GM12878 (cell line): ENCODE data around the gene FBLN5. TPM values are rescaled to one million over a fixed set of nuclear protein-coding genes. Genes with fewer than 3 reads are reported as not detected.

ENCODE experiments used
- ATAC-seq: fragments of 200-7000 bp; cut with Tn5 transposase; 3 replicates; pipeline ENCODE4 v1.9.1; 2020; ENCODE audit warnings: mild to moderate bottlenecking, moderate library complexity
- BruUV-seq: library from RNA; stranded (reverse); fragments of 400-500 nt; replicated peaks from 2 replicates; lab custom pipeline; 2021; lab: Mats Ljungman, UMichigan
- CTCF ChIA-PET: fragments of 300-600 bp; sonication (Branson Sonifier 250); formaldehyde crosslinking; extraction: SDS; loops from one replicate; lab custom pipeline; 2021; ENCODE audit warnings: inconsistent platforms; lab: Yijun Ruan, JAX
- POLR2A ChIA-PET: fragments of 350-600 bp; formaldehyde crosslinking; extraction: SDS; loops from one replicate; lab custom pipeline; 2021; ENCODE audit warnings: inconsistent platforms; lab: Charles Lee
- RAD21 ChIA-PET: fragments of 300-600 bp; sonication (Branson Sonifier 250); formaldehyde crosslinking; loops from one replicate; lab custom pipeline; 2023; ENCODE audit warnings: antibody characterized with exemption; ENCODE audit not compliant: unreplicated experiment; lab: Charles Lee
- SMC1A ChIA-PET: fragments of 300-600 bp; sonication (Branson Sonifier 250); formaldehyde crosslinking; loops from one replicate; lab custom pipeline; 2023; ENCODE audit not compliant: unreplicated experiment, uncharacterized antibody; lab: Charles Lee
- DNase-seq: peaks from one replicate; pipeline ENCODE4 v3.0.0-alpha.2; 2011; ENCODE audit warnings: low read depth, low spot score
- FAIRE-seq: peaks from 3 replicates; lab custom pipeline; 2011; peaks lifted over from hg19 to GRCh38; lab: Jason Lieb, UNC
- H2AFZ ChIP-seq: 2 replicates; pipeline ENCODE4 v1.6.0; 2011; ENCODE audit warnings: low read depth, low read length, control low read depth; ENCODE audit not compliant: control insufficient read depth
- H3K27ac ChIP-seq: 2 replicates; pipeline ENCODE4 v1.5.1; 2011; ENCODE audit warnings: control low read depth; ENCODE audit not compliant: control insufficient read depth, insufficient read depth
- H3K27me3 ChIP-seq, 2 experiments: replicated peaks in 1 of 2; 2 replicates each; pipeline versions ENCODE4 v1.6.0 to v1.6.1; 2011; ENCODE audit warnings: low read length in 1 of 2; ENCODE audit not compliant: control insufficient read depth in 2 of 2, insufficient read depth in 2 of 2
- H3K36me3 ChIP-seq, 2 experiments: 2 replicates each; pipeline ENCODE4 v1.5.1; 2011; ENCODE audit warnings: low read length in 1 of 2; ENCODE audit not compliant: control insufficient read depth in 2 of 2, insufficient read depth in 2 of 2
- H3K4me1 ChIP-seq: 2 replicates; pipeline ENCODE4 v1.6.1; 2011; ENCODE audit warnings: mild to moderate bottlenecking, low read length, moderate library complexity, mixed read lengths; ENCODE audit not compliant: control insufficient read depth, insufficient read depth
- H3K4me2 ChIP-seq: 2 replicates; pipeline ENCODE4 v1.6.0; 2011; ENCODE audit warnings: control low read depth; ENCODE audit not compliant: control insufficient read depth, insufficient read depth
- H3K4me3 ChIP-seq: fragments of 200-600 bp; sonication (generic); 2 replicates; pipeline ENCODE4 v1.5.1; 2016
- H3K79me2 ChIP-seq: 2 replicates; pipeline ENCODE4 v1.6.0; 2011; ENCODE audit warnings: low read length; ENCODE audit not compliant: control insufficient read depth, insufficient read depth
- H3K9ac ChIP-seq: 2 replicates; pipeline ENCODE4 v1.8.0; 2011; ENCODE audit warnings: low read length, control low read depth, mixed read lengths; ENCODE audit not compliant: control insufficient read depth, insufficient read depth
- H3K9me3 ChIP-seq: replicated peaks from 3 replicates; pipeline ENCODE4 v1.5.1; 2011; ENCODE audit warnings: mild to moderate bottlenecking, low read length; ENCODE audit not compliant: control insufficient read depth, insufficient read depth
- H4K20me1 ChIP-seq: 2 replicates; pipeline ENCODE4 v1.6.0; 2011; ENCODE audit not compliant: control insufficient read depth, insufficient read depth
- MEF2B ChIP-seq: fragments of 450-650 bp; IDR thresholded peaks from 2 replicates; pipeline ENCODE4 v1.6.1; 2018; ENCODE audit warnings: mild to moderate bottlenecking, moderate library complexity; ENCODE audit not compliant: partially characterized antibody, poor library complexity, severe bottlenecking
- NFYA ChIP-seq: IDR thresholded peaks from 2 replicates; pipeline ENCODE4 v1.6.1; 2011; ENCODE audit warnings: low read depth, mild to moderate bottlenecking, low read length, improper control_type of control experiment, borderline replicate concordance
- TAF1 ChIP-seq: IDR thresholded peaks from 2 replicates; pipeline ENCODE4 v1.6.1; 2011; ENCODE audit warnings: mild to moderate bottlenecking, low read depth, low read length, borderline replicate concordance
- ZNF24 ChIP-seq: fragments of 450-650 bp; IDR thresholded peaks from 2 replicates; pipeline ENCODE4 v1.6.1; 2017; ENCODE audit warnings: antibody characterized with exemption, mild to moderate bottlenecking
- WGBS: methylation state at CpG from one replicate; pipeline ENCODE4 v1.1.6; 2016; ENCODE audit warnings: low lambda C conversion rate; ENCODE audit not compliant: insufficient replicate concordance, insufficient coverage; ENCODE audit errors: missing lambda C conversion rate; 5-methylcytosine and 5-hydroxymethylcytosine counted together
- in situ Hi-C: fragments of 300-500 bp; cut with MboI; formaldehyde crosslinking; loops from 9 replicates; pipeline ENCODE4 v1.14.3; 2018; ENCODE audit warnings: mixed read lengths
- intact Hi-C: fragments of 100-400 bp; cut with micrococcal nuclease; formaldehyde crosslinking; loops from one replicate; pipeline ENCODE4 v1.14.2; 2022; ENCODE audit not compliant: unreplicated experiment
- polyA plus RNA-seq, 11 experiments: library from polyadenylated mRNA; depleted of rRNA in 4 of 11; unstranded in 6 of 11; stranded (reverse) in 5 of 11; fragments of >200 nt; fragmentation: Nextera tagmentation in 4 of 11; fragmentation: Illumina TruSeq in 1 of 11; extraction: Ambion mirVana in 4 of 11; extraction: Trizol in 1 of 11; gene quantifications; 1 replicate in 1 of 11; 2 replicates in 10 of 11; pipeline versions ENCODE4 v1.2.1 to v1.2.3, GENCODE V29; 2011 to 2016; ENCODE audit warnings: inconsistent platforms in 2 of 11, missing spikeins in 2 of 11, low read depth in 1 of 11
- total RNA-seq, 4 experiments: library from RNA; depleted of rRNA in 3 of 4; stranded (reverse); fragments of >200 nt in 3 of 4; fragmentation: Illumina TruSeq in 1 of 4; extraction: Trizol in 1 of 4; gene quantifications; 2 replicates each; pipeline versions ENCODE4 v1.2.1 to v1.2.3, GENCODE V29; 2013 to 2021
- TF ChIP-seq, protein P1 (sequence below): fragments of 450-650 bp; IDR thresholded peaks from 2 replicates; pipeline ENCODE4 v1.6.1; 2017; ENCODE audit warnings: mild to moderate bottlenecking
- TF ChIP-seq, protein P2 (sequence below): fragments of 150-350 bp; IDR thresholded peaks from 2 replicates; pipeline ENCODE4 v1.6.1; 2014; ENCODE audit warnings: mild to moderate bottlenecking, low read depth, low read length
- TF ChIP-seq, protein P3 (sequence below): IDR thresholded peaks from 2 replicates; pipeline ENCODE4 v1.6.1; 2012; ENCODE audit warnings: low read length, inconsistent platforms
- TF ChIP-seq, protein P4 (sequence below): fragments of 450-650 bp; IDR thresholded peaks from 2 replicates; pipeline ENCODE4 v1.6.1; 2016; ENCODE audit warnings: mild to moderate bottlenecking

Gene FBLN5
- total and polyA plus RNA-seq, 10 of the 15 experiments (the other 5 are each of a cell fraction or from before 2014, with no cell fraction given) = 0.03 to 0.64 (median 0.24) TPM

DNA sequence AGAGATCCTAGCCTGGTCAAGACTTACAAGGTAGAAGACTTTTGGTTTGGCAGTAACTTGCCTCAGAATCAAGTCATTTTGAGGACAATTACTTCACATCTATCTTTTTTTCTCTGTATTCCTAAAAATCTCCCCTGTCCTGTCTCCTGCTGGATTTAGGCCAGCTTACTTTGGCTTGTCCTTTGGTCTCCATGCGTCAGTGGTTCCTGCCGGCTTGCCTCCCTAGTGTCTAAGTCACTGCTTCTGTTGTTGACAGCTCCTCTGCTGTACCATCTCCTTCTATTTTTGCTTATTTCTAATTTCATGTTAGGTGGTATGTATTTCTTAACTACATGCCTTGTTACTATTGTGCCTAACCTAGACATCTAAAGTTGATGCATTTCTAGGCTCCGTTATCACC, 39.7 kb upstream of the FBLN5 start:
- Histone ChIP-seq H2AFZ (no peak overlapping the region), H4K20me1 (no peaks in the 10 kb centered on the region), H3K4me1 (no peaks in the 10 kb centered on the region), H3K4me2 (no peak overlapping the region), H3K9me3 (no peaks in the 10 kb centered on the region), H3K36me3 (peaks cover 2 to 14% of the 10 kb centered on the region in 2 experiments; a peak in 3 of 4 replicates), H3K4me3 (no peak overlapping the region), H3K27ac (no peak overlapping the region), H3K9ac (no peak overlapping the region), H3K27me3 (no peaks in the 10 kb centered on the region), H3K79me2 (no peaks in the 10 kb centered on the region)
- FAIRE-seq (no peak), DNase-seq (no peak), ATAC-seq (no peak)
- in situ Hi-C loops = no loop called here
- POLR2A ChIA-PET = no interaction called here
- TF ChIP-seq NFYA (no peak), ZNF24 (no peak)
- CTCF ChIA-PET = interaction anchor here (1.6 to 2.8 kb wide), 2 partner anchors 10 to 17 kb away, joined by 3 to 16 read pairs; no protein-coding TSS in a partner anchor
- WGBS = 98% methylated on average over 3 of the region's 3 CpGs
- intact Hi-C loops = no loop called here
- SMC1A ChIA-PET = interaction anchor here (0.8 kb wide), 1 partner anchor 10 kb away, joined by 3 read pairs; no protein-coding TSS in a partner anchor
- RAD21 ChIA-PET = no interaction called here
- BruUV-seq = no TSS peak

DNA sequence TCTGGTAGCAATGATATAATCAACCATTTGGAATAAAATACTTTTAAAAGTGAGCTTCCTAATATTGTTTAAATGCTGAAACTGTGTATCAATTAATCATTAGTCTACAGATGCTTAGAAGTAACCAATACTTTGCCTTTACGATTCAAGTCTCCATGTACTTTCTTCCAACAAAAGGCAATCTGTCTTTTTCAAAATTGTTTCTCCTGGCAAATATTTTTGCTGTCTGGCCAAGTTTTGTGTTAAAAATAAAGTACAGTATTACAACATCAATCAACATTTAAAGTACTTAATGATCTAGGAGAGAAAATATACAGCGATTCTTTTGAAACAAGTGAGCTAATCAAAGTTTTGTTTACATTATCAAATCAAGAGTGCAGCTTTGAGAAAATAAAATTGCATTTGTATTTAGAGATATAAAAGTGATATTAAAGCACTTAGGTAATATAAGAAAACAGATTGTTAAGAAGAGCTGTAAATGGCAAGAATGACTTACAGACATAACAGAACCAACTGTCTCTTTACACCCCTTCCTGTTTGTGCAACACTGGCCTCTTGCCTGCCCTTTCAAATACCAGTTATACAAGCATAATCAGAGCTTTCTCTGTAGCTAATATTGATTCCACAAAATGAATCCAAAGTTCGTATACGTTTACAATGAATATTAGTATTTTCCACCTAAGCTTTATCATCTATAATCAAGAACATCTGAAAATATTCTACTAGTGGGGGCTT, 38.2 kb upstream of the FBLN5 start:
- Histone ChIP-seq H3K27me3 (no peaks in the 10 kb centered on the region), H3K4me1 (no peaks in the 10 kb centered on the region), H3K27ac (no peak overlapping the region), H2AFZ (no peak overlapping the region), H3K79me2 (no peaks in the 10 kb centered on the region), H3K36me3 (peaks cover 0 to 7% of the 10 kb centered on the region in 2 experiments; a peak in 2 of 4 replicates), H3K9ac (no peak overlapping the region), H4K20me1 (no peaks in the 10 kb centered on the region), H3K4me3 (no peak overlapping the region), H3K9me3 (no peaks in the 10 kb centered on the region), H3K4me2 (no peak overlapping the region)
- in situ Hi-C loops = no loop called here
- TF ChIP-seq TAF1 = no peak
- TF ChIP-seq, protein P1, sequence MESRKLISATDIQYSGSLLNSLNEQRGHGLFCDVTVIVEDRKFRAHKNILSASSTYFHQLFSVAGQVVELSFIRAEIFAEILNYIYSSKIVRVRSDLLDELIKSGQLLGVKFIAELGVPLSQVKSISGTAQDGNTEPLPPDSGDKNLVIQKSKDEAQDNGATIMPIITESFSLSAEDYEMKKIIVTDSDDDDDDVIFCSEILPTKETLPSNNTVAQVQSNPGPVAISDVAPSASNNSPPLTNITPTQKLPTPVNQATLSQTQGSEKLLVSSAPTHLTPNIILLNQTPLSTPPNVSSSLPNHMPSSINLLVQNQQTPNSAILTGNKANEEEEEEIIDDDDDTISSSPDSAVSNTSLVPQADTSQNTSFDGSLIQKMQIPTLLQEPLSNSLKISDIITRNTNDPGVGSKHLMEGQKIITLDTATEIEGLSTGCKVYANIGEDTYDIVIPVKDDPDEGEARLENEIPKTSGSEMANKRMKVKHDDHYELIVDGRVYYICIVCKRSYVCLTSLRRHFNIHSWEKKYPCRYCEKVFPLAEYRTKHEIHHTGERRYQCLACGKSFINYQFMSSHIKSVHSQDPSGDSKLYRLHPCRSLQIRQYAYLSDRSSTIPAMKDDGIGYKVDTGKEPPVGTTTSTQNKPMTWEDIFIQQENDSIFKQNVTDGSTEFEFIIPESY = no peak
- TF ChIP-seq, protein P2, sequence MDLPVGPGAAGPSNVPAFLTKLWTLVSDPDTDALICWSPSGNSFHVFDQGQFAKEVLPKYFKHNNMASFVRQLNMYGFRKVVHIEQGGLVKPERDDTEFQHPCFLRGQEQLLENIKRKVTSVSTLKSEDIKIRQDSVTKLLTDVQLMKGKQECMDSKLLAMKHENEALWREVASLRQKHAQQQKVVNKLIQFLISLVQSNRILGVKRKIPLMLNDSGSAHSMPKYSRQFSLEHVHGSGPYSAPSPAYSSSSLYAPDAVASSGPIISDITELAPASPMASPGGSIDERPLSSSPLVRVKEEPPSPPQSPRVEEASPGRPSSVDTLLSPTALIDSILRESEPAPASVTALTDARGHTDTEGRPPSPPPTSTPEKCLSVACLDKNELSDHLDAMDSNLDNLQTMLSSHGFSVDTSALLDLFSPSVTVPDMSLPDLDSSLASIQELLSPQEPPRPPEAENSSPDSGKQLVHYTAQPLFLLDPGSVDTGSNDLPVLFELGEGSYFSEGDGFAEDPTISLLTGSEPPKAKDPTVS = no peak
- TF ChIP-seq MEF2B = no peak
- TF ChIP-seq, protein P3, sequence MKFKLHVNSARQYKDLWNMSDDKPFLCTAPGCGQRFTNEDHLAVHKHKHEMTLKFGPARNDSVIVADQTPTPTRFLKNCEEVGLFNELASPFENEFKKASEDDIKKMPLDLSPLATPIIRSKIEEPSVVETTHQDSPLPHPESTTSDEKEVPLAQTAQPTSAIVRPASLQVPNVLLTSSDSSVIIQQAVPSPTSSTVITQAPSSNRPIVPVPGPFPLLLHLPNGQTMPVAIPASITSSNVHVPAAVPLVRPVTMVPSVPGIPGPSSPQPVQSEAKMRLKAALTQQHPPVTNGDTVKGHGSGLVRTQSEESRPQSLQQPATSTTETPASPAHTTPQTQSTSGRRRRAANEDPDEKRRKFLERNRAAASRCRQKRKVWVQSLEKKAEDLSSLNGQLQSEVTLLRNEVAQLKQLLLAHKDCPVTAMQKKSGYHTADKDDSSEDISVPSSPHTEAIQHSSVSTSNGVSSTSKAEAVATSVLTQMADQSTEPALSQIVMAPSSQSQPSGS = no peak
- TF ChIP-seq, protein P4, sequence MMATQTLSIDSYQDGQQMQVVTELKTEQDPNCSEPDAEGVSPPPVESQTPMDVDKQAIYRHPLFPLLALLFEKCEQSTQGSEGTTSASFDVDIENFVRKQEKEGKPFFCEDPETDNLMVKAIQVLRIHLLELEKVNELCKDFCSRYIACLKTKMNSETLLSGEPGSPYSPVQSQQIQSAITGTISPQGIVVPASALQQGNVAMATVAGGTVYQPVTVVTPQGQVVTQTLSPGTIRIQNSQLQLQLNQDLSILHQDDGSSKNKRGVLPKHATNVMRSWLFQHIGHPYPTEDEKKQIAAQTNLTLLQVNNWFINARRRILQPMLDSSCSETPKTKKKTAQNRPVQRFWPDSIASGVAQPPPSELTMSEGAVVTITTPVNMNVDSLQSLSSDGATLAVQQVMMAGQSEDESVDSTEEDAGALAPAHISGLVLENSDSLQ = no peak
- no peak for ATAC-seq
- RAD21 ChIA-PET = no interaction called here
- whole genome bisulfite sequencing = 81% methylated on average over 4 of the region's 4 CpGs
- POLR2A ChIA-PET = no interaction called here
- DNase-seq = no peak
- no TSS peak for BruUV-seq
- SMC1A ChIA-PET = interaction anchor here (1.1 to 2.1 kb wide), 3 partner anchors 10 to 15 kb away, joined by 3 to 6 read pairs (median 5); no protein-coding TSS in a partner anchor
- intact Hi-C loops = no loop called here
- no peak for FAIRE-seq
- CTCF ChIA-PET = interaction anchor here (0.7 to 2.8 kb wide), 4 partner anchors 10 to 336 kb away, joined by 3 to 16 read pairs (median 4); no protein-coding TSS in a partner anchor
